Neural progenitor cell (in vitro differentiated cells): ENCODE data around the gene RHNO1. TPM values are rescaled to one million over a fixed set of nuclear protein-coding genes. Genes with fewer than 3 reads are reported as not detected.

Experiments
- DNase-seq: peaks from one replicate; pipeline ENCODE4 v3.0.0-alpha.2; 2016; ENCODE audit warnings: low spot score
- H2AFZ ChIP-seq: fragments of 200-600 bp; sonication (generic); replicated peaks from 2 replicates; pipeline ENCODE4 v1.6.1; 2016; ENCODE audit warnings: antibody characterized with exemption
- H3F3A ChIP-seq: fragments of 200-600 bp; sonication (generic); 2 replicates; pipeline ENCODE4 v1.6.1; 2016; ENCODE audit warnings: antibody characterized with exemption, low read depth
- H3K27ac ChIP-seq: fragments of 200-600 bp; sonication (generic); 2 replicates; pipeline ENCODE4 v1.5.1; 2016; ENCODE audit warnings: mild to moderate bottlenecking
- H3K27me3 ChIP-seq: fragments of 200-600 bp; sonication (generic); 2 replicates; pipeline ENCODE4 v1.6.1; 2016; ENCODE audit warnings: mild to moderate bottlenecking, moderate library complexity
- H3K36me3 ChIP-seq: fragments of 200-600 bp; sonication (generic); 2 replicates; pipeline ENCODE4 v1.5.1; 2016
- H3K4me1 ChIP-seq: fragments of 200-600 bp; sonication (generic); 2 replicates; pipeline ENCODE4 v1.6.1; 2016; ENCODE audit warnings: mixed run types
- H3K4me2 ChIP-seq: fragments of 200-600 bp; sonication (generic); 2 replicates; pipeline ENCODE4 v1.6.1; 2016
- H3K4me3 ChIP-seq: fragments of 200-600 bp; sonication (generic); 2 replicates; pipeline ENCODE4 v1.5.1; 2016
- H3K79me2 ChIP-seq: fragments of 200-600 bp; sonication (generic); 2 replicates; pipeline ENCODE4 v1.6.1; 2016; ENCODE audit warnings: low read depth
- H3K9ac ChIP-seq: fragments of 200-600 bp; sonication (generic); 2 replicates; pipeline ENCODE4 v1.6.1; 2016
- H3K9me3 ChIP-seq: fragments of 200-600 bp; sonication (generic); 2 replicates; pipeline ENCODE4 v1.5.1; 2016; ENCODE audit warnings: low read depth
- H4K20me1 ChIP-seq: fragments of 200-600 bp; sonication (generic); 2 replicates; pipeline ENCODE4 v1.6.1; 2016; ENCODE audit warnings: low read depth
- H3K27ac Mint-ChIP-seq: 3 replicates; pipeline ENCODE4 v1.8.0; 2021; ENCODE audit warnings: mixed read lengths
- H3K27me3 Mint-ChIP-seq: 2 replicates; pipeline ENCODE4 v1.8.0; 2022; ENCODE audit warnings: low read depth, mild to moderate bottlenecking, inconsistent platforms, moderate library complexity, mixed read lengths; ENCODE audit not compliant: insufficient read depth
- H3K36me3 Mint-ChIP-seq: 3 replicates; pipeline ENCODE4 v1.8.0; 2021; ENCODE audit warnings: mixed read lengths
- H3K4me1 Mint-ChIP-seq: 3 replicates; pipeline ENCODE4 v1.8.0; 2021; ENCODE audit warnings: mixed read lengths
- H3K4me3 Mint-ChIP-seq: 3 replicates; pipeline ENCODE4 v1.8.0; 2021; ENCODE audit warnings: mild to moderate bottlenecking, moderate library complexity, mixed read lengths
- H3K9me3 Mint-ChIP-seq: 3 replicates; pipeline ENCODE4 v1.8.0; 2020; ENCODE audit warnings: mixed read lengths
- CTCF ChIP-seq: fragments of 200-600 bp; sonication (generic); IDR thresholded peaks from 2 replicates; pipeline ENCODE4 v1.5.1; 2017; ENCODE audit warnings: antibody characterized with exemption, mild to moderate bottlenecking
- EZH2 ChIP-seq: fragments of 200-600 bp; sonication (generic); IDR thresholded peaks from 2 replicates; pipeline ENCODE4 v1.6.1; 2017; ENCODE audit warnings: antibody characterized with exemption, mild to moderate bottlenecking, moderate library complexity
- EZH2phosphoT487 ChIP-seq: fragments of 200-600 bp; sonication (generic); IDR thresholded peaks from 2 replicates; pipeline ENCODE4 v1.6.1; 2017; ENCODE audit warnings: antibody characterized with exemption
- total RNA-seq: library from RNA; depleted of rRNA; stranded (reverse); fragments of >200 nt; gene quantifications from 2 replicates; pipeline ENCODE4 v1.2.3, GENCODE V29; 2015; ENCODE audit warnings: low replicate concordance

RHNO1 gene
- total RNA-seq, 1 donor from 2014 or later, result 140 TPM

GRCh38 chr12:2833327-2833726 lies 43.7 kb upstream of the RHNO1 start:
- H3K4me1 ChIP-seq, result peaks cover 17% of the 10 kb centered on the region
- no peak overlapping the region for H3K27ac ChIP-seq
- H3K4me3 ChIP-seq, result no peak overlapping the region
- Mint-ChIP-seq H3K4me1 (peaks cover 25% of the 10 kb centered on the region), H3K36me3 (peaks cover 5% of the 10 kb centered on the region), H3K27ac (peak overlapping the region; percentile 77), H3K9me3 (no peaks in the 10 kb centered on the region), H3K4me3 (no peak overlapping the region), H3K27me3 (peaks cover 8% of the 10 kb centered on the region)
- H3K36me3 ChIP-seq, result no peaks in the 10 kb centered on the region
- H3K9me3 ChIP-seq, result no peaks in the 10 kb centered on the region
- no peaks in the 10 kb centered on the region for H3K79me2 ChIP-seq
- DNase-seq, result no peak
- H3K27me3 ChIP-seq, result no peaks in the 10 kb centered on the region
- no peak overlapping the region for H2AFZ ChIP-seq
- peaks cover 5% of the 10 kb centered on the region for H4K20me1 ChIP-seq
- H3K9ac ChIP-seq, result no peak overlapping the region
- TF ChIP-seq EZH2phosphoT487 (no peak), CTCF (no peak), EZH2 (no peak)
- H3F3A ChIP-seq, result peaks cover 2% of the 10 kb centered on the region
- no peak overlapping the region for H3K4me2 ChIP-seq

GRCh38 chr12:2833810-2834209 lies 43.2 kb upstream of the RHNO1 start:
- Mint-ChIP-seq H3K27ac (no peak overlapping the region), H3K4me1 (peaks cover 25% of the 10 kb centered on the region), H3K9me3 (no peaks in the 10 kb centered on the region), H3K4me3 (no peak overlapping the region), H3K36me3 (peaks cover 5% of the 10 kb centered on the region), H3K27me3 (peaks cover 3% of the 10 kb centered on the region)
- H3K27me3 ChIP-seq, result no peaks in the 10 kb centered on the region
- H3K4me1 ChIP-seq, result peaks cover 17% of the 10 kb centered on the region
- no peak for DNase-seq
- H3K36me3 ChIP-seq, result no peaks in the 10 kb centered on the region
- no peak overlapping the region for H3K4me3 ChIP-seq
- H4K20me1 ChIP-seq, result peaks cover 5% of the 10 kb centered on the region
- no peak overlapping the region for H3K9ac ChIP-seq
- peaks cover 2% of the 10 kb centered on the region for H3F3A ChIP-seq
- no peak overlapping the region for H3K4me2 ChIP-seq
- H3K9me3 ChIP-seq, result no peaks in the 10 kb centered on the region
- TF ChIP-seq CTCF (no peak), EZH2 (no peak)
- no peaks in the 10 kb centered on the region for H3K79me2 ChIP-seq
- H2AFZ ChIP-seq, result no peak overlapping the region
- no peak overlapping the region for H3K27ac ChIP-seq

GRCh38 chr12:2834581-2835491 lies 42.2 kb upstream of the RHNO1 start, which contains the start of gene NRIP2:
TSS of gene NRIP2 (minus strand) at chr12:2835035. CDS start at chr12:2834983, 52 bp downstream.
- Mint-ChIP-seq H3K27me3 (peaks cover 3% of the 10 kb centered on the region), H3K27ac (peak within 1 kb of the TSS; percentile 89), H3K9me3 (no peaks in the 10 kb centered on the region), H3K4me1 (peaks cover 25% of the 10 kb centered on the region), H3K36me3 (peaks cover 9% of the 10 kb centered on the region), H3K4me3 (peak within 1 kb of the TSS; percentile 65)
- Histone ChIP-seq H3K36me3 (no peaks in the 10 kb centered on the region), H3K9me3 (no peaks in the 10 kb centered on the region), H2AFZ (no peak within 1 kb of the TSS), H3K27ac (no peak within 1 kb of the TSS), H3K79me2 (no peaks in the 10 kb centered on the region), H3F3A (peaks cover 2% of the 10 kb centered on the region), H3K9ac (no peak within 1 kb of the TSS), H3K4me3 (no peak within 1 kb of the TSS), H3K4me1 (peaks cover 17% of the 10 kb centered on the region), H4K20me1 (peaks cover 5% of the 10 kb centered on the region), H3K4me2 (peak within 1 kb of the TSS; percentile 60), H3K27me3 (no peaks in the 10 kb centered on the region)
- TF ChIP-seq CTCF (no peak), EZH2phosphoT487 (no peak), EZH2 (no peak)
- peak; percentile 55 for DNase-seq
